ENCODE measurements around the gene SNTB2. TPM values are rescaled to one million over a fixed set of nuclear protein-coding genes. Genes with fewer than 3 reads are reported as not detected.
A peak's percentile ranks its signal among the peaks of the same experiment; 100 is the strongest.
"Not testable (repeated sequence)": the region's sequence is repeated elsewhere in the genome, so short reads cannot be mapped to it uniquely, and the experiment has no call there.

The SNTB2 gene
- total and polyA plus RNA-seq, 7 experiments from 2014 or later = 3.0 to 16.4 (median 11.2) TPM

DNA sequence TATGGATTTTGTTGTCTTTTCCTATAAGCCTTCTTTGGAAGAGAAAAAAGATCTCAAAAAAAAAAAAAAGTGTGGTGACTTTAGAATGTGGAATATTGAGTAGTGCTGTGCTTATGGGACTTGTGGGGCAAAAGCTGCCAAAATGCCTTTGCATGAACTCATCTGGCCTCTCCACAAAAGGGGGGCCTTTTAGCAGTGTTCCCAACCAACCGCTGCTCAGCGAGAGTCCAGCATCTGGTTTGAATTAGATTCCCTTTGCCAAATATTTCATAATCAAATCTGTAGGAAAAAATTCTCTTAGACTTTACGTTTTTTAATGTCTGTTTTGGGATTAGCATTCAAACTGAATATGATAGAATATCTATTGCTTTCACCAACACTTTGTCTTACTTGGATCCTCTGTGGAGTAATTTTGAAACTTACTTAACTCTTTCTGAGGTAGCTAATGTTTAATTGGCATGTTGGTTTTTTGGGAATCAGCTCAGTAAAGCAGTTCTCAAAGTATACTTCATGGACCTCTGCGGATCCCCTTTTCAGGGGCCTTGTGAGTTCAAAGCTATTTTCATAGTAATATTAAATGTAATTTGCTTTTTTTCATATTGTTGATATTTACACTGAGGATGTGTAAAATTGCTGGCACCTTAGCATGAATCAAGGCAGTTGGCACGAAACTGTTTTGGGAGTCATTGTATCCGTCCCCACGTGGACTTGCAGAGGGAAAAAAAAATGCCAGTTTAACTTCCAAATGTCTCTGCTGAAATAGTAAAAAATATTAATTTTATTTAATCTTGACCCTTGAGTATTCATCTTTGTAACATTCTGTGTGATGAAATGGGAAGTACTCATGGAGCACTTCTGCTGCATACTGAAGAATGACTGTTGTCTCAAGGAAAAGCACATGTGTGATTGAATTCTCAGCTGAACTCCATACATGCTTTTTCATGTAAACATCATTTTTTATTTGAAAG is 89.5 kb downstream of the SNTB2 start:
- Histone ChIP-seq H3K27me3 (ENCODE audit: control insufficient read depth in 2 of 2, insufficient read depth in 2 of 2, low read length in 2 of 2) (no peaks in the 10 kb centered on the region), H3K9me3 (ENCODE audit: control insufficient read depth in 2 of 3, low read length in 3 of 3) (no peaks in the 10 kb centered on the region), H3K36me3 (ENCODE audit: control insufficient read depth in 2 of 3, insufficient read depth in 3 of 3, low read length in 3 of 3) (peaks cover 0 to 5% (median 0%) of the 10 kb centered on the region in 3 experiments), H3K4me3 (ENCODE audit: low read length) (no peak overlapping the region), H3K4me1 (ENCODE audit: control insufficient read depth in 2 of 2, insufficient read depth in 2 of 2, low read length in 2 of 2) (no peaks in the 10 kb centered on the region), H3K27ac (ENCODE audit: low read depth, low read length) (no peak overlapping the region)
- H3K27me3 Mint-ChIP-seq = no peaks in the 10 kb centered on the region
- H3K4me3 Mint-ChIP-seq = no peak overlapping the region
- intact Hi-C loops (cut with micrococcal nuclease) = no loop called here
- ChIA-PET POLR2A (no interaction called here), CTCF (interaction anchor here (0.8 to 1.1 kb wide), 2 partner anchors 9 to 23 kb away, joined by 3 read pairs; no protein-coding TSS in a partner anchor)
- ATAC-seq (no peak), DNase-seq (no peak)
- H3K9me3 Mint-ChIP-seq = peaks cover 0 to 1% (median 0%) of the 10 kb centered on the region in 11 donors
- H3K4me1 Mint-ChIP-seq = peaks cover 0 to 4% (median 0%) of the 10 kb centered on the region in 7 donors
- H3K27ac Mint-ChIP-seq = no peak overlapping the region
- peaks cover 0 to 5% (median 3%) of the 10 kb centered on the region in 5 donors for H3K36me3 Mint-ChIP-seq

DNA sequence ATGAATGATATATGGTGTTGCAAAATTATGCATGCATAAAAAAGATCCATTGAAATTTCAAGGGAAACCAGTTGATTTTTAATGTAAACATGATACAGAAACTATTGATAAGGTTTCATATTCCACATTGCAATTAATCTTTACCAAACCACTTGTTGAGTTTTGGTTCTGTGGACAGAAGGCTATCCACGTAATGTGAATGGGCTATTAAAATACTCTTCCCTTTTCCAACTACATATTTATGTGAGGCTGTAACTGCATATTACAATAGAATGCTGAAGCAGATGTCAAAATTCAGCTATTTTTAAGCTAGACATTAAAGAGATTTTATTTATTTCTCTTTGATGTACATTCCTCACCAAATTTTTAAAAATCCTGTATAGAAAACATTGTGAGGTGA is 90.4 kb downstream of the SNTB2 start:
- H3K27ac Mint-ChIP-seq = no peak overlapping the region

DNA sequence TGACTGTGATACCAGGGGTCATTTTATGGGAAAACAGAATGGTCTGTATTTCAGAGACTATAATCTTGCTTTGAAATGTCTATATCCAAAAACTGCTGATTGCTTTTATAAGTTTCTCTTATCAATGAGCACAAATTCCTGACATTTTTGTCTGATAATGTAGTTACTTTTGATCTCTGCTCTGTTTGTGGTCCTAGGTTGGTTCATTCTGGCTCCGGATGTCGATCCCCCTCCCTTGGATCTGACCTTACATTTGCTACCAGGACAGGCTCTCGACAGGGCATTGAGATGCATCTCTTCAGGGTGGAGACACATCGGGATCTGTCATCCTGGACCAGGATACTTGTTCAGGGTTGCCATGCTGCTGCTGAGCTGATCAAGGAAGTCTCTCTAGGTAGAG is 96.9 kb downstream of the SNTB2 start:
- no peaks in the 10 kb centered on the region for H3K4me1 ChIP-seq (ENCODE audit: control insufficient read depth in 2 of 2, insufficient read depth in 2 of 2, low read length in 2 of 2)
- ATAC-seq = no peak
- no peak overlapping the region for H3K4me3 ChIP-seq (ENCODE audit: low read length)
- Mint-ChIP-seq H3K4me3 (no peak overlapping the region), H3K27me3 (no peaks in the 10 kb centered on the region), H3K9me3 (peaks cover 0 to 1% (median 0%) of the 10 kb centered on the region in 11 donors), H3K4me1 (peaks cover 0 to 2% (median 0%) of the 10 kb centered on the region in 7 donors), H3K27ac (no peak overlapping the region), H3K36me3 (no peaks in the 10 kb centered on the region)
- POLR2A ChIA-PET = no interaction called here
- intact Hi-C loops (cut with micrococcal nuclease) = loop anchor here in 1 of 2 donors (10.0 kb wide), 1 partner anchor 439 kb away; the partner anchor contains the start of gene TANGO6
- no peaks in the 10 kb centered on the region for H3K9me3 ChIP-seq (ENCODE audit: control insufficient read depth in 2 of 3, low read length in 3 of 3)
- peaks cover 0 to 4% (median 0%) of the 10 kb centered on the region in 3 experiments for H3K36me3 ChIP-seq (ENCODE audit: control insufficient read depth in 2 of 3, insufficient read depth in 3 of 3, low read length in 3 of 3)
- H3K27me3 ChIP-seq (ENCODE audit: control insufficient read depth in 2 of 2, insufficient read depth in 2 of 2, low read length in 2 of 2) = no peaks in the 10 kb centered on the region
- CTCF ChIA-PET = interaction anchor here (1.3 to 7.0 kb wide), 2 partner anchors 132 to 133 kb away, joined by 7 to 131 read pairs; no protein-coding TSS in a partner anchor
- DNase-seq = no peak
- no peak overlapping the region for H3K27ac ChIP-seq (ENCODE audit: low read depth, low read length)

More for the DNA sequence above, 90.4 kb downstream of the SNTB2 start:
- intact Hi-C loops (cut with micrococcal nuclease) = no loop called here
- no peak overlapping the region for H3K27ac ChIP-seq (ENCODE audit: low read depth, low read length)
- ChIA-PET CTCF (interaction anchor here (0.8 kb wide), 1 partner anchor 8 kb away, joined by 3 read pairs; no protein-coding TSS in a partner anchor), POLR2A (no interaction called here)
- ATAC-seq = no peak
- Mint-ChIP-seq H3K4me1 (peaks cover 0 to 4% (median 0%) of the 10 kb centered on the region in 7 donors), H3K4me3 (no peak overlapping the region), H3K36me3 (peaks cover 0 to 5% (median 0%) of the 10 kb centered on the region in 5 donors), H3K9me3 (peaks cover 0 to 1% (median 0%) of the 10 kb centered on the region in 11 donors), H3K27me3 (no peaks in the 10 kb centered on the region)
- DNase-seq = no peak
- no peaks in the 10 kb centered on the region for H3K9me3 ChIP-seq (ENCODE audit: control insufficient read depth in 2 of 3, low read length in 3 of 3)
- H3K4me1 ChIP-seq (ENCODE audit: control insufficient read depth in 2 of 2, insufficient read depth in 2 of 2, low read length in 2 of 2) = no peaks in the 10 kb centered on the region
- H3K4me3 ChIP-seq (ENCODE audit: low read length) = no peak overlapping the region
- no peaks in the 10 kb centered on the region for H3K36me3 ChIP-seq (ENCODE audit: control insufficient read depth in 2 of 3, insufficient read depth in 3 of 3, low read length in 3 of 3)
- no peaks in the 10 kb centered on the region for H3K27me3 ChIP-seq (ENCODE audit: control insufficient read depth in 2 of 2, insufficient read depth in 2 of 2, low read length in 2 of 2)

DNA sequence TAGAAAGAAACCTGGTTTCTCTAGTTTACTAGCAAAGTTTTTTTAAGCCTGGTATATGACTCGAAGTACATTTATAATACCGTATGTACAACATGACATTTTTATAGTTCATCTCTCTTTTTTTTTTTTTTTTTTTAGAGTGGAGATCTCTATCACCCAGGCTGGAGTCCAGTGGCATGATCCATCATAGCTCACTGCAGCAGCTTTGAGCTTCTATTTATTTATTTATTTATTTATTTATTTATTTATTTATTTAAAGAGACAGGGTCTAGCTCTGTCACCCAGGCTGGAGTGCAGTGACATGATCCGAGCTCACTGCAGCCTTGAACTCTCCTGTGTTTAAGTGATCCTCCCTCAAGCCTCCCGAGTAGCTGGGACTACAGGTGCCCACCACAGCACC is 98.3 kb downstream of the SNTB2 start:
- ATAC-seq (no peak), DNase-seq (no peak)
- Mint-ChIP-seq H3K36me3 (no peaks in the 10 kb centered on the region), H3K27me3 (no peaks in the 10 kb centered on the region), H3K27ac (no peak overlapping the region), H3K9me3 (peaks cover 0 to 1% (median 0%) of the 10 kb centered on the region in 11 donors), H3K4me1 (peaks cover 0 to 2% (median 0%) of the 10 kb centered on the region in 7 donors), H3K4me3 (no peak overlapping the region)
- ChIA-PET CTCF (interaction anchor here (0.6 to 7.0 kb wide), 8 partner anchors 8 to 903 kb away, joined by 3 to 131 read pairs (median 4); no protein-coding TSS in a partner anchor), POLR2A (interaction anchor here (0.6 to 1.0 kb wide), 2 partner anchors 135 to 136 kb away, joined by 3 read pairs; no protein-coding TSS in a partner anchor)
- Histone ChIP-seq H3K27ac (ENCODE audit: low read depth, low read length) (no peak overlapping the region), H3K9me3 (ENCODE audit: control insufficient read depth in 2 of 3, low read length in 3 of 3) (no peaks in the 10 kb centered on the region), H3K4me1 (ENCODE audit: control insufficient read depth in 2 of 2, insufficient read depth in 2 of 2, low read length in 2 of 2) (no peaks in the 10 kb centered on the region), H3K4me3 (ENCODE audit: low read length) (no peak overlapping the region), H3K36me3 (ENCODE audit: control insufficient read depth in 2 of 3, insufficient read depth in 3 of 3, low read length in 3 of 3) (peaks cover 0 to 4% (median 0%) of the 10 kb centered on the region in 3 experiments), H3K27me3 (ENCODE audit: control insufficient read depth in 2 of 2, insufficient read depth in 2 of 2, low read length in 2 of 2) (no peaks in the 10 kb centered on the region)
- intact Hi-C loops (cut with micrococcal nuclease) = loop anchor here in 1 of 2 donors (5.0 to 10.0 kb wide), 3 partner anchors 118 to 758 kb away; partner anchors contain the start of gene TANGO6

DNA sequence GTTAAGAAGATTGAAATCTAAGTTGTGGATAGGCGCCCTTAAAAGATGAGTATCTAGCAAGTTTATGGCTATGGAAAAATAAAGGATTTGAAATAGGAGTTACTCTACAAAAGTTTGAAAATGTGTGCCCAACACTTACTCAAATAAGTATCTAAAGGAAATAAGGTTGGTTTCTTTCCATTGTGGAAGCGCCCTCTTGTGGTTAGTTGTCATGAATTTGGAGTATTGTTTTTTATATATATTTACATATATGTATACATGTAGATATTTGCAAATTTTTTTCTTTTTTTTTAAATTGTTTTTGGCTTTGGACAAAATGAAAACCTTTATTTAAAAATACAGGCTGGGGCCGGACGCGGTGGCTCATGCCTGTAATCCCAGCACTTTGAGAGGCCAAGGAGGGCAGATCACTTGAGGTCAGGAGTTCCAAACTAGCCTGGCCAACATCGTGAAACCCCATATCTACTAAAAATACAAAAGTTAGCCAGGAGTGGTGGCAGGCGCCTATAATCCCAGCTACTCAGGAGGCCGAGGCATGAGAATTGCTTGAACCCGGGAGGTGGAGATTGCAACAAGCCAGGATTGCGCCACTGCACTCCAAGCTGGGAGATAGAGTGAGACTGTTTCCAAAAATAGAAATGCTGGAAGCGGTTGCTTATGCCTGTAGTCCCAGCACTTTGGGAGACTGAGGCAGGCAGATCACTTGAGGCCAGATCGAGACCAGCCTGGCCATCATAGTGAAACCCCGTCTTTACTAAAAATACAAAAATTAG is 100.2 kb downstream of the SNTB2 start:
- intact Hi-C loops (cut with micrococcal nuclease) = loop anchor here (1.0 to 10.0 kb wide), 6 partner anchors 99 to 760 kb away; partner anchors contain the start of gene TANGO6 (in 1 of the 2)
- no peaks in the 10 kb centered on the region for H3K27me3 Mint-ChIP-seq

DNA sequence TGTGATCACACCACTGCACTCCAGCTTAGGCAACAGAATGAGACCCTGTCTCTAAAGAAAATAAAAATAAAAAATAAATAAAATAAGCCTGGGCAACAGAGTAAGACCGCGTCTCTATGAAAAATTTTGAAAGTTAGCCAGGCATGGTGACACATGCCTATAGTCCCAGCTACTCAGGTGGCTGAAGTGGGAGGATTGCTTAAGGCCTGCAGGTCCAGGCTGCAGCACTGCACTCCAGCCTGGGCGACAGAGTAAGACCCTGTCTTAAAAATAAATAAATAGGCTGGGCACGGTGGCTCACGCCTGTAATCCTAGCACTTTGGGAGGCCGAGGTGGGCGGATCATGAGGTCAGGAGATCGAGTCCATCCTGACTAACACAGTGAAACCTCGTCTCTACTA is 104.7 kb downstream of the SNTB2 start:
- H3K36me3 Mint-ChIP-seq; DNase-seq; CTCF ChIA-PET; H3K27ac ChIP-seq (ENCODE audit: low read depth, low read length); H3K36me3 ChIP-seq (ENCODE audit: control insufficient read depth in 2 of 3, insufficient read depth in 3 of 3, low read length in 3 of 3); H3K4me1 Mint-ChIP-seq; H3K4me3 Mint-ChIP-seq; H3K27ac Mint-ChIP-seq; H3K27me3 ChIP-seq (ENCODE audit: control insufficient read depth in 2 of 2, insufficient read depth in 2 of 2, low read length in 2 of 2); intact Hi-C loops (cut with micrococcal nuclease); H3K4me3 ChIP-seq (ENCODE audit: low read length); H3K9me3 ChIP-seq (ENCODE audit: control insufficient read depth in 2 of 3, low read length in 3 of 3); H3K27me3 Mint-ChIP-seq; POLR2A ChIA-PET; H3K9me3 Mint-ChIP-seq; H3K4me1 ChIP-seq (ENCODE audit: control insufficient read depth in 2 of 2, insufficient read depth in 2 of 2, low read length in 2 of 2); ATAC-seq: not testable (repeated sequence)

More for the DNA sequence above, 100.2 kb downstream of the SNTB2 start:
- H3K4me3 ChIP-seq (ENCODE audit: low read length) = no peak overlapping the region
- no peaks in the 10 kb centered on the region for H3K9me3 ChIP-seq (ENCODE audit: control insufficient read depth in 2 of 3, low read length in 3 of 3)
- Mint-ChIP-seq H3K27ac (no peak overlapping the region), H3K36me3 (no peaks in the 10 kb centered on the region), H3K4me3 (no peak overlapping the region), H3K4me1 (peaks cover 0 to 2% (median 0%) of the 10 kb centered on the region in 7 donors), H3K9me3 (no peaks in the 10 kb centered on the region)
- DNase-seq (peak in 7 of 9 donors; percentile 38 to 73 (median 65)), ATAC-seq (peak; percentile 63)
- ChIA-PET CTCF (interaction anchor here (0.6 to 7.0 kb wide), 9 partner anchors 99 to 1918 kb away, joined by 3 to 131 read pairs (median 4); no protein-coding TSS in a partner anchor), POLR2A (no interaction called here)
- no peaks in the 10 kb centered on the region for H3K27me3 ChIP-seq (ENCODE audit: control insufficient read depth in 2 of 2, insufficient read depth in 2 of 2, low read length in 2 of 2)
- peaks cover 0 to 4% (median 0%) of the 10 kb centered on the region in 3 experiments for H3K36me3 ChIP-seq (ENCODE audit: control insufficient read depth in 2 of 3, insufficient read depth in 3 of 3, low read length in 3 of 3)
- H3K27ac ChIP-seq (ENCODE audit: low read depth, low read length) = no peak overlapping the region
- no peaks in the 10 kb centered on the region for H3K4me1 ChIP-seq (ENCODE audit: control insufficient read depth in 2 of 2, insufficient read depth in 2 of 2, low read length in 2 of 2)

All from naive thymus-derived CD4-positive, alpha-beta T cell (primary cell).